Suprapubic skin (tissue), 4 donors: ENCODE data around the gene DDB1.
A peak's percentile ranks its signal among the peaks of the same experiment; 100 is the strongest.

Experiments
- EP300 ChIP-seq: sonication (generic); formaldehyde crosslinking; IDR thresholded peaks from one replicate; pipeline ENCODE4 v1.6.1; 2017; ENCODE audit warnings: antibody characterized with exemption
- POLR2AphosphoS5 ChIP-seq, 3 donors: sonication (generic); formaldehyde crosslinking; IDR thresholded peaks; one replicate each; pipeline ENCODE4 v1.6.1; 2017; ENCODE audit warnings: antibody characterized with exemption in 3 of 3
- TF ChIP-seq, protein P1 (sequence below), 2 donors: fragments of 200-600 bp in 1 of 2; fragments of 450-650 bp in 1 of 2; sonication (generic) in 1 of 2; IDR thresholded peaks; one replicate each; pipeline ENCODE4 v1.5.1; 2016 to 2019; ENCODE audit warnings: antibody characterized with exemption in 2 of 2, mild to moderate bottlenecking in 1 of 2, moderate library complexity in 1 of 2

GRCh38 chr11:61378713-61379313, 45.9 kb upstream of the DDB1 start:
- TF ChIP-seq, protein P1, sequence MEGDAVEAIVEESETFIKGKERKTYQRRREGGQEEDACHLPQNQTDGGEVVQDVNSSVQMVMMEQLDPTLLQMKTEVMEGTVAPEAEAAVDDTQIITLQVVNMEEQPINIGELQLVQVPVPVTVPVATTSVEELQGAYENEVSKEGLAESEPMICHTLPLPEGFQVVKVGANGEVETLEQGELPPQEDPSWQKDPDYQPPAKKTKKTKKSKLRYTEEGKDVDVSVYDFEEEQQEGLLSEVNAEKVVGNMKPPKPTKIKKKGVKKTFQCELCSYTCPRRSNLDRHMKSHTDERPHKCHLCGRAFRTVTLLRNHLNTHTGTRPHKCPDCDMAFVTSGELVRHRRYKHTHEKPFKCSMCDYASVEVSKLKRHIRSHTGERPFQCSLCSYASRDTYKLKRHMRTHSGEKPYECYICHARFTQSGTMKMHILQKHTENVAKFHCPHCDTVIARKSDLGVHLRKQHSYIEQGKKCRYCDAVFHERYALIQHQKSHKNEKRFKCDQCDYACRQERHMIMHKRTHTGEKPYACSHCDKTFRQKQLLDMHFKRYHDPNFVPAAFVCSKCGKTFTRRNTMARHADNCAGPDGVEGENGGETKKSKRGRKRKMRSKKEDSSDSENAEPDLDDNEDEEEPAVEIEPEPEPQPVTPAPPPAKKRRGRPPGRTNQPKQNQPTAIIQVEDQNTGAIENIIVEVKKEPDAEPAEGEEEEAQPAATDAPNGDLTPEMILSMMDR (IDR thresholded peaks at IDR 0.05): no peak
- peak in 1 of 3 donors; percentile 70 for TF ChIP-seq POLR2AphosphoS5 (IDR thresholded peaks at IDR 0.05)
- no peak for TF ChIP-seq EP300
